Measurements from ENCODE around the gene TIMM10. TPM values are rescaled to one million over a fixed set of nuclear protein-coding genes. Genes with fewer than 3 reads are reported as not detected.

Gene TIMM10
- total RNA-seq (44.1 TPM), polyA plus RNA-seq (ENCODE audit: insufficient read depth in 1 of 8, insufficient read length in 8 of 8, low replicate concordance in 1 of 8) (10 to 100 TPM; 36.3 to 61.9 (median 37.8) TPM)
- long read RNA-seq, donor 1, transcript TIMM10-201 (3 exons, 680 nt), result major isoform, 21 of 22 reads
- long read RNA-seq, donor 1, partial matches to known transcripts, result 0 of 22 reads
- long read RNA-seq, donor 1, other reads (novel, unspliced or antisense), result 0 of 22 reads
- long read RNA-seq, donor 2, partial matches to known transcripts, result 0 of 4 reads
- long read RNA-seq, donor 2, other reads (novel, unspliced or antisense), result 0 of 4 reads
- long read RNA-seq, donor 3, transcript TIMM10-201 (3 exons, 680 nt), result major isoform, 31 of 34 reads
- long read RNA-seq, donor 3, partial matches to known transcripts, result 0 of 34 reads
- long read RNA-seq, donor 3, other reads (novel, unspliced or antisense), result 0 of 34 reads
- long read RNA-seq, donor 4, transcript TIMM10-201 (3 exons, 680 nt), result major isoform, 43 of 45 reads
- long read RNA-seq, donor 4, partial matches to known transcripts, result 0 of 45 reads
- long read RNA-seq, donor 4, other reads (novel, unspliced or antisense), result 0 of 45 reads
- long read RNA-seq, donor 5, transcript TIMM10-201 (3 exons, 680 nt), result major isoform, 109 of 124 reads
- long read RNA-seq, donor 5, partial matches to known transcripts, result 11 of 124 reads
- long read RNA-seq, donor 5, other reads (novel, unspliced or antisense), result 0 of 124 reads
- long read RNA-seq, donor 6, transcript TIMM10-201 (3 exons, 680 nt), result major isoform, 76 of 80 reads
- long read RNA-seq, donor 6, partial matches to known transcripts, result 0 of 80 reads
- long read RNA-seq, donor 6, other reads (novel, unspliced or antisense), result 0 of 80 reads
- long read RNA-seq, donor 7, transcript TIMM10-201 (3 exons, 680 nt), result major isoform, 54 of 54 reads
- long read RNA-seq, donor 7, partial matches to known transcripts, result 0 of 54 reads
- long read RNA-seq, donor 7, other reads (novel, unspliced or antisense), result 0 of 54 reads
- long read RNA-seq, donor 8, transcript TIMM10-201 (3 exons, 680 nt), result major isoform, 46 of 218 reads
- long read RNA-seq, donor 8, partial matches to known transcripts, result 143 of 218 reads
- long read RNA-seq, donor 8, other reads (novel, unspliced or antisense), result 26 of 218 reads
- long read RNA-seq, donor 9, transcript TIMM10-201 (3 exons, 680 nt), result major isoform, 40 of 430 reads
- long read RNA-seq, donor 9, partial matches to known transcripts, result 344 of 430 reads
- long read RNA-seq, donor 9, other reads (novel, unspliced or antisense), result 44 of 430 reads
- long read RNA-seq, donor 10, transcript TIMM10-201 (3 exons, 680 nt), result major isoform, 63 of 376 reads
- long read RNA-seq, donor 10, partial matches to known transcripts, result 124 of 376 reads
- long read RNA-seq, donor 10, other reads (novel, unspliced or antisense), result 187 of 376 reads
- long read RNA-seq, donor 11, transcript TIMM10-201 (3 exons, 680 nt), result major isoform, 39 of 40 reads
- long read RNA-seq, donor 11, partial matches to known transcripts, result 0 of 40 reads
- long read RNA-seq, donor 11, other reads (novel, unspliced or antisense), result 0 of 40 reads

GRCh38 chr11:57530596-57531507, at the start of gene TIMM10:
Gene TIMM10 (minus strand): TSS chr11:57530754. CDS start chr11:57530189, 565 bp downstream.
- DNase-seq, result peak; percentile 98
- no peaks in the 10 kb centered on the region for H3K9me3 ChIP-seq (replicated peaks; ENCODE audit: control insufficient read depth, low read depth, low read length)
- WGBS (ENCODE audit: insufficient coverage), result under 1% methylated on average over 43 of the region's 49 CpGs
- peaks cover 11% of the 10 kb centered on the region for H3K4me1 ChIP-seq (ENCODE audit: control insufficient read depth, insufficient read depth, low read length)
- no peaks in the 10 kb centered on the region for H3K27me3 ChIP-seq (ENCODE audit: control insufficient read depth, insufficient read depth, low read length)
- H3K4me3 ChIP-seq (ENCODE audit: low read length), result peak within 1 kb of the TSS; percentile 80
- peaks cover 7% of the 10 kb centered on the region for H3K36me3 ChIP-seq (ENCODE audit: control insufficient read depth, insufficient read depth, low read length)
- H3K27ac ChIP-seq (ENCODE audit: low read length), result peak within 1 kb of the TSS; percentile 83

GRCh38 chr11:57574061-57574460, 43.5 kb upstream of the TIMM10 start:
- Histone ChIP-seq H3K27ac (ENCODE audit: low read length) (no peak overlapping the region), H3K27me3 (ENCODE audit: control insufficient read depth, insufficient read depth, low read length) (peaks cover 4% of the 10 kb centered on the region), H3K36me3 (ENCODE audit: control insufficient read depth, insufficient read depth, low read length) (no peaks in the 10 kb centered on the region), H3K4me3 (ENCODE audit: low read length) (no peak overlapping the region), H3K4me1 (ENCODE audit: control insufficient read depth, insufficient read depth, low read length) (no peaks in the 10 kb centered on the region), H3K9me3 (replicated peaks; ENCODE audit: control insufficient read depth, low read depth, low read length) (no peaks in the 10 kb centered on the region)
- no peak for DNase-seq
- WGBS (ENCODE audit: insufficient coverage), result 28% methylated on average over 3 of the region's 4 CpGs

- Histone ChIP-seq H3K27me3 (ENCODE audit: control insufficient read depth, insufficient read depth, low read length) (peaks cover 2% of the 10 kb centered on the region), H3K27ac (ENCODE audit: low read length) (no peak overlapping the region), H3K9me3 (replicated peaks; ENCODE audit: control insufficient read depth, low read depth, low read length) (no peaks in the 10 kb centered on the region), H3K4me3 (ENCODE audit: low read length) (no peak overlapping the region), H3K4me1 (ENCODE audit: control insufficient read depth, insufficient read depth, low read length) (peaks cover 12% of the 10 kb centered on the region), H3K36me3 (ENCODE audit: control insufficient read depth, insufficient read depth, low read length) (no peaks in the 10 kb centered on the region)
- 40% methylated on average over 1 of the region's 2 CpGs for WGBS (ENCODE audit: insufficient coverage)
- DNase-seq, result peak; percentile 23
These were observed 41.1 kb upstream of the TIMM10 start for GRCh38 chr11:57571606-57572005.

GRCh38 chr11:57568330-57568766, 37.8 kb upstream of the TIMM10 start:
- H3K4me1 ChIP-seq (ENCODE audit: control insufficient read depth, insufficient read depth, low read length), result peaks cover 22% of the 10 kb centered on the region
- no peak overlapping the region for H3K27ac ChIP-seq (ENCODE audit: low read length)

GRCh38 chr11:57567515-57568329, 37.2 kb upstream of the TIMM10 start, which contains the start of gene UBE2L6:
Gene UBE2L6 (minus strand): TSS chr11:57567672. CDS start chr11:57567611, 61 bp downstream.
- DNase-seq, result peak; percentile 68
- WGBS (ENCODE audit: insufficient coverage), result under 1% methylated on average over 65 of the region's 92 CpGs
- H3K4me1 ChIP-seq (ENCODE audit: control insufficient read depth, insufficient read depth, low read length), result peaks cover 22% of the 10 kb centered on the region
- H3K9me3 ChIP-seq (replicated peaks; ENCODE audit: control insufficient read depth, low read depth, low read length), result no peaks in the 10 kb centered on the region
- peak within 1 kb of the TSS; percentile 91 for H3K4me3 ChIP-seq (ENCODE audit: low read length)
- no peaks in the 10 kb centered on the region for H3K27me3 ChIP-seq (ENCODE audit: control insufficient read depth, insufficient read depth, low read length)
- H3K36me3 ChIP-seq (ENCODE audit: control insufficient read depth, insufficient read depth, low read length), result no peaks in the 10 kb centered on the region
- peak within 1 kb of the TSS; percentile 90 for H3K27ac ChIP-seq (ENCODE audit: low read length)

More at GRCh38 chr11:57568330-57568766, 37.8 kb upstream of the TIMM10 start:
- Histone ChIP-seq H3K36me3 (ENCODE audit: control insufficient read depth, insufficient read depth, low read length) (no peaks in the 10 kb centered on the region), H3K4me3 (ENCODE audit: low read length) (peak overlapping the region; percentile 91), H3K27me3 (ENCODE audit: control insufficient read depth, insufficient read depth, low read length) (no peaks in the 10 kb centered on the region), H3K9me3 (replicated peaks; ENCODE audit: control insufficient read depth, low read depth, low read length) (no peaks in the 10 kb centered on the region)
- DNase-seq, result peak; percentile 86
- WGBS (ENCODE audit: insufficient coverage), result 50% methylated on average over 1 of the region's 6 CpGs

GRCh38 chr11:57566905-57567514, 36.5 kb upstream of the TIMM10 start:
- DNase-seq, result peak; percentile 39
- peak overlapping the region; percentile 90 for H3K27ac ChIP-seq (ENCODE audit: low read length)
- no peaks in the 10 kb centered on the region for H3K27me3 ChIP-seq (ENCODE audit: control insufficient read depth, insufficient read depth, low read length)
- H3K4me3 ChIP-seq (ENCODE audit: low read length), result peak overlapping the region; percentile 91
- 5% methylated on average over 7 of the region's 15 CpGs for WGBS (ENCODE audit: insufficient coverage)
- no peaks in the 10 kb centered on the region for H3K9me3 ChIP-seq (replicated peaks; ENCODE audit: control insufficient read depth, low read depth, low read length)
- no peaks in the 10 kb centered on the region for H3K36me3 ChIP-seq (ENCODE audit: control insufficient read depth, insufficient read depth, low read length)
- H3K4me1 ChIP-seq (ENCODE audit: control insufficient read depth, insufficient read depth, low read length), result peaks cover 22% of the 10 kb centered on the region

GRCh38 chr11:57566005-57566904, 35.7 kb upstream of the TIMM10 start:
- H3K27ac ChIP-seq (ENCODE audit: low read length), result peak overlapping the region; percentile 90
- no peaks in the 10 kb centered on the region for H3K27me3 ChIP-seq (ENCODE audit: control insufficient read depth, insufficient read depth, low read length)
- H3K4me3 ChIP-seq (ENCODE audit: low read length), result peak overlapping the region; percentile 91
- no peaks in the 10 kb centered on the region for H3K9me3 ChIP-seq (replicated peaks; ENCODE audit: control insufficient read depth, low read depth, low read length)
- WGBS (ENCODE audit: insufficient coverage), result 18% methylated on average over 2 of the region's 4 CpGs
- peaks cover 22% of the 10 kb centered on the region for H3K4me1 ChIP-seq (ENCODE audit: control insufficient read depth, insufficient read depth, low read length)
- no peaks in the 10 kb centered on the region for H3K36me3 ChIP-seq (ENCODE audit: control insufficient read depth, insufficient read depth, low read length)
- peak; percentile 84 for DNase-seq

Data from muscle of leg (tissue), 16 donors.